Endothelial cell of umbilical vein (primary cell): ENCODE measurements around the gene RAMP3. TPM values are rescaled to one million over a fixed set of nuclear protein-coding genes. Genes with fewer than 3 reads are reported as not detected.

Experiments
- BruUV-seq: library from RNA; stranded (reverse); fragments of 400-500 nt; replicated peaks from 2 replicates; lab custom pipeline; 2021; lab: Mats Ljungman, UMichigan
- CTCF ChIA-PET: fragments of 300-600, 350-600 bp; sonication (Branson Sonifier 250); formaldehyde crosslinking; loops from one replicate; lab custom pipeline; 2021; ENCODE audit warnings: antibody characterized with exemption, inconsistent platforms; lab: Charles Lee
- POLR2A ChIA-PET: fragments of 300-600, 350-600 bp; sonication (Branson Sonifier 250); formaldehyde crosslinking; loops from one replicate; lab custom pipeline; 2021; ENCODE audit warnings: antibody characterized with exemption, inconsistent platforms; lab: Charles Lee
- DNase-seq: peaks from one replicate; pipeline ENCODE4 v3.0.0-alpha.2; 2011; ENCODE audit warnings: low read depth, low spot score
- FAIRE-seq: peaks from 2 replicates; lab custom pipeline; 2011; peaks lifted over from hg19 to GRCh38; lab: Jason Lieb, UNC
- H2AFZ ChIP-seq: 2 replicates; pipeline ENCODE4 v1.6.0; 2012; ENCODE audit warnings: low read depth, low read length, control low read depth, inconsistent platforms
- H3K27ac ChIP-seq: 2 replicates; pipeline ENCODE4 v1.5.1; 2011; ENCODE audit warnings: low read depth, mild to moderate bottlenecking, control low read depth, low read length, moderate library complexity; ENCODE audit not compliant: insufficient read depth
- H3K27me3 ChIP-seq, 2 experiments: 2 replicates each; pipeline versions ENCODE4 v1.6.0 to v1.6.1; 2011; ENCODE audit warnings: low read length in 2 of 2, mixed read lengths in 1 of 2; ENCODE audit not compliant: control insufficient read depth in 2 of 2, insufficient read depth in 2 of 2
- H3K36me3 ChIP-seq, 2 experiments: 2 replicates in 1 of 2; 3 replicates in 1 of 2; pipeline ENCODE4 v1.5.1; 2011; ENCODE audit warnings: low read length in 2 of 2, mild to moderate bottlenecking in 1 of 2, moderate library complexity in 1 of 2; ENCODE audit not compliant: control insufficient read depth in 2 of 2, insufficient read depth in 2 of 2; ENCODE audit errors: extremely low read depth in 1 of 2
- H3K4me1 ChIP-seq: 3 replicates; pipeline ENCODE4 v1.5.1; 2011; ENCODE audit warnings: mild to moderate bottlenecking, low read length; ENCODE audit not compliant: control insufficient read depth, insufficient read depth; ENCODE audit errors: extremely low read depth
- H3K4me2 ChIP-seq: 2 replicates; pipeline ENCODE4 v1.6.1; 2011; ENCODE audit warnings: low read length, control low read depth, mixed read lengths; ENCODE audit not compliant: insufficient read depth
- H3K4me3 ChIP-seq, 3 experiments: fragments of 200-600 bp in 1 of 3; sonication (generic), shearing (Covaris generic) in 1 of 3; replicated peaks in 1 of 3; 2 replicates each; pipeline ENCODE4 v1.5.1; 2011 to 2016; ENCODE audit warnings: control low read depth in 3 of 3, low read length in 3 of 3, mild to moderate bottlenecking in 2 of 3, inconsistent platforms in 1 of 3, low read depth in 1 of 3, moderate library complexity in 1 of 3; ENCODE audit not compliant: insufficient read depth in 1 of 3
- H3K79me2 ChIP-seq: 2 replicates; pipeline ENCODE4 v1.6.0; 2012; ENCODE audit warnings: low read length, inconsistent platforms; ENCODE audit not compliant: control insufficient read depth, insufficient read depth
- H3K9ac ChIP-seq: replicated peaks from 2 replicates; pipeline ENCODE3; 2011; ENCODE audit warnings: low read length, control low read depth; ENCODE audit not compliant: insufficient read depth; ENCODE audit errors: extremely low read depth
- H3K9me1 ChIP-seq: replicated peaks from 3 replicates; pipeline ENCODE4 v1.6.0; 2011; ENCODE audit warnings: mild to moderate bottlenecking, low read length; ENCODE audit not compliant: control insufficient read depth, insufficient read depth; ENCODE audit errors: extremely low read depth
- H3K9me3 ChIP-seq: replicated peaks from 2 replicates; pipeline ENCODE4 v1.5.1; 2012; ENCODE audit warnings: low read length, inconsistent platforms; ENCODE audit not compliant: control insufficient read depth, insufficient read depth
- H4K20me1 ChIP-seq: replicated peaks from 2 replicates; pipeline ENCODE3; 2011; ENCODE audit warnings: mild to moderate bottlenecking, low read length; ENCODE audit not compliant: control insufficient read depth, insufficient read depth; ENCODE audit errors: extremely low read depth
- FOS ChIP-seq: IDR thresholded peaks from 2 replicates; pipeline ENCODE4 v1.6.1; 2011; ENCODE audit warnings: mild to moderate bottlenecking, low read length, moderate library complexity, borderline replicate concordance; ENCODE audit not compliant: insufficient read depth
- GATA2 ChIP-seq: IDR thresholded peaks from 2 replicates; pipeline ENCODE4 v1.7.0; 2011; ENCODE audit warnings: low read depth, mild to moderate bottlenecking, moderate library complexity, mixed read lengths, low read length; ENCODE audit not compliant: insufficient read length, insufficient read depth
- JUN ChIP-seq: IDR thresholded peaks from 2 replicates; pipeline ENCODE4 v1.6.1; 2011; ENCODE audit warnings: borderline replicate concordance, low read depth; ENCODE audit not compliant: insufficient read length, insufficient read depth
- POLR2A ChIP-seq: IDR thresholded peaks from 2 replicates; pipeline ENCODE4 v1.6.1; 2012; ENCODE audit warnings: low read depth, mild to moderate bottlenecking, control low read depth, low read length
- POLR2AphosphoS5 ChIP-seq: IDR thresholded peaks from 2 replicates; pipeline ENCODE4 v1.6.1; 2012; ENCODE audit warnings: low read depth, mild to moderate bottlenecking, control low read depth, low read length, moderate library complexity; ENCODE audit not compliant: insufficient read depth
- dilution Hi-C: fragments of 300-500 bp; cut with MboI; formaldehyde crosslinking; loops from one replicate; pipeline ENCODE4 v1.15.0; 2019; ENCODE audit warnings: low sequenced_read_pairs; ENCODE audit not compliant: extremely low pct_ligation_motif_present
- intact Hi-C: fragments of 100-400 bp; cut with micrococcal nuclease; formaldehyde crosslinking; loops from one replicate; pipeline ENCODE4 v1.10.0; 2022
- polyA plus RNA-seq, 4 experiments: library from polyadenylated mRNA; depleted of rRNA in 3 of 4; stranded (reverse) in 3 of 4; unstranded in 1 of 4; fragments of >200 nt; gene quantifications; 2 replicates each; pipeline versions ENCODE4 v1.2.1 to v1.2.3, GENCODE V29; 2011 to 2012; ENCODE audit warnings: missing spikeins in 1 of 4
- total RNA-seq: library from RNA; stranded (reverse); gene quantifications from 2 replicates; pipeline ENCODE4 v1.2.3, GENCODE V29; 2021
- TF ChIP-seq, protein P1 (sequence below), 2 donors: IDR thresholded peaks; 1 replicate in 1 of 2; 2 replicates in 1 of 2; pipeline ENCODE4 v1.5.1; 2011; ENCODE audit warnings: low read length in 2 of 2, mild to moderate bottlenecking in 2 of 2, moderate library complexity in 2 of 2, control low read depth in 1 of 2, inconsistent platforms in 1 of 2, low read depth in 1 of 2; ENCODE audit not compliant: insufficient read depth in 1 of 2; ENCODE audit errors: extremely low read depth in 1 of 2
- TF ChIP-seq, protein P2 (sequence below): IDR thresholded peaks from 2 replicates; pipeline ENCODE4 v1.6.1; 2011; ENCODE audit not compliant: insufficient read depth, insufficient read length

RAMP3 gene
- total and polyA plus RNA-seq, 2 donors (not counting 3 experiments of a cell fraction or from before 2014, with no cell fraction given) = not detected

DNA sequence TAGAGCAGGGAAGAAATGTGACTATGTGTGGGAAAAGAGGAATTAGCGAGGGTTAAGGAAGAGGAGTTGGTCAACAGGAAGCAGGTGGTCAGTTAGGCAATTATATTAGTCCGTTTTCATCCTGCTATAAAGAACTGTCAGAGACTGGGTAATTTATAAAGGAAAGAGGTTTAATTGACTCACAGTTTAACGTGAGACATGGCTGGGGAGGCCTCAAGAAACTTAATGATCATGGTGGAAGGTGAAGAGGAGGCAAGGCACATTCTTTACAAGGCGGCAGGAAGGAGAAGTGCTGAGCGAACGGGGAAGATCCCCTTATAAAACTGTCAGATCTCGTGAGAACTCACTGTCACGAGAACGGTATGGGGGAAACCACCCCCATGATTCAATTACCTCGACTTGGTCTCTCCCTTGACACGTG lies 35.0 kb downstream of the RAMP3 start:
- DNase-seq = peak; percentile 35

More for the DNA sequence above, 35.0 kb downstream of the RAMP3 start:
- Histone ChIP-seq H4K20me1 (no peaks in the 10 kb centered on the region), H3K79me2 (no peaks in the 10 kb centered on the region), H3K27ac (no peak overlapping the region), H3K9me1 (no peaks in the 10 kb centered on the region), H3K4me2 (no peak overlapping the region), H3K9ac (no peak overlapping the region), H3K27me3 (peaks cover 3% of the 10 kb centered on the region in 2 experiments), H3K36me3 (no peaks in the 10 kb centered on the region), H2AFZ (no peak overlapping the region), H3K4me3 (no peak overlapping the region), H3K4me1 (no peaks in the 10 kb centered on the region), H3K9me3 (no peaks in the 10 kb centered on the region)
- POLR2A ChIA-PET = no interaction called here
- CTCF ChIA-PET = no interaction called here
- no TSS peak for BruUV-seq
- intact Hi-C loops = no loop called here
- TF ChIP-seq GATA2 (no peak), POLR2AphosphoS5 (no peak), JUN (no peak), POLR2A (no peak), FOS (no peak)
- TF ChIP-seq, protein P1, sequence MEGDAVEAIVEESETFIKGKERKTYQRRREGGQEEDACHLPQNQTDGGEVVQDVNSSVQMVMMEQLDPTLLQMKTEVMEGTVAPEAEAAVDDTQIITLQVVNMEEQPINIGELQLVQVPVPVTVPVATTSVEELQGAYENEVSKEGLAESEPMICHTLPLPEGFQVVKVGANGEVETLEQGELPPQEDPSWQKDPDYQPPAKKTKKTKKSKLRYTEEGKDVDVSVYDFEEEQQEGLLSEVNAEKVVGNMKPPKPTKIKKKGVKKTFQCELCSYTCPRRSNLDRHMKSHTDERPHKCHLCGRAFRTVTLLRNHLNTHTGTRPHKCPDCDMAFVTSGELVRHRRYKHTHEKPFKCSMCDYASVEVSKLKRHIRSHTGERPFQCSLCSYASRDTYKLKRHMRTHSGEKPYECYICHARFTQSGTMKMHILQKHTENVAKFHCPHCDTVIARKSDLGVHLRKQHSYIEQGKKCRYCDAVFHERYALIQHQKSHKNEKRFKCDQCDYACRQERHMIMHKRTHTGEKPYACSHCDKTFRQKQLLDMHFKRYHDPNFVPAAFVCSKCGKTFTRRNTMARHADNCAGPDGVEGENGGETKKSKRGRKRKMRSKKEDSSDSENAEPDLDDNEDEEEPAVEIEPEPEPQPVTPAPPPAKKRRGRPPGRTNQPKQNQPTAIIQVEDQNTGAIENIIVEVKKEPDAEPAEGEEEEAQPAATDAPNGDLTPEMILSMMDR (IDR thresholded peaks at IDR 0.05; ENCODE audit: extremely low read depth in 1 of 2, insufficient read depth in 1 of 2, low read depth in 1 of 2, low read length in 2 of 2) = no peak
- TF ChIP-seq, protein P2, sequence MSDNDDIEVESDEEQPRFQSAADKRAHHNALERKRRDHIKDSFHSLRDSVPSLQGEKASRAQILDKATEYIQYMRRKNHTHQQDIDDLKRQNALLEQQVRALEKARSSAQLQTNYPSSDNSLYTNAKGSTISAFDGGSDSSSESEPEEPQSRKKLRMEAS = no peak
- FAIRE-seq = no peak
- dilution Hi-C loops = no loop called here
